SK-N-SH (cell line): Measurements from ENCODE around the gene SLAMF8. TPM values are rescaled to one million over a fixed set of nuclear protein-coding genes. Genes with fewer than 3 reads are reported as not detected.

Experiments used
- CHD2 ChIP-seq: fragments of 150-350 bp; IDR thresholded peaks from 2 replicates; pipeline ENCODE4 v1.6.1; 2018; ENCODE audit warnings: low read length; ENCODE audit not compliant: partially characterized antibody
- ELF1 ChIP-seq: IDR thresholded peaks from 2 replicates; pipeline ENCODE4 v1.4.0; 2012
- EP300 ChIP-seq, 2 experiments: IDR thresholded peaks; 2 replicates each; pipeline versions ENCODE4 v1.4.0 to v1.6.1; 2012; ENCODE audit warnings: borderline replicate concordance in 1 of 2, low read depth in 1 of 2, low read length in 1 of 2
- FOSL2 ChIP-seq: IDR thresholded peaks from 2 replicates; pipeline ENCODE4 v1.4.0; 2012; ENCODE audit warnings: low read depth, mild to moderate bottlenecking, moderate library complexity, borderline replicate concordance
- FOXJ3 ChIP-seq: sonication (generic); formaldehyde crosslinking; IDR thresholded peaks from 2 replicates; pipeline ENCODE4 v1.5.1; 2020; ENCODE audit warnings: mild to moderate bottlenecking, missing genetic modification reagents
- FOXM1 ChIP-seq: IDR thresholded peaks from 2 replicates; pipeline ENCODE4 v1.4.0; 2012; ENCODE audit warnings: low read depth, mild to moderate bottlenecking
- GABPA ChIP-seq: IDR thresholded peaks from 2 replicates; pipeline ENCODE4 v1.4.0; 2012; ENCODE audit warnings: low read depth, mild to moderate bottlenecking
- MEF2A ChIP-seq: IDR thresholded peaks from 2 replicates; pipeline ENCODE4 v1.4.0; 2012; ENCODE audit warnings: low read depth, borderline replicate concordance
- MXI1 ChIP-seq: IDR thresholded peaks from 2 replicates; pipeline ENCODE4 v1.6.1; 2012; ENCODE audit warnings: mild to moderate bottlenecking, low read depth, low read length, improper control_type of control experiment
- NFIC ChIP-seq: IDR thresholded peaks from 2 replicates; pipeline ENCODE4 v1.4.0; 2012; ENCODE audit warnings: borderline replicate concordance
- POLR2AphosphoS5 ChIP-seq: IDR thresholded peaks from 2 replicates; pipeline ENCODE4 v1.6.1; 2012; ENCODE audit warnings: low read depth, low read length
- RAD21 ChIP-seq: IDR thresholded peaks from 2 replicates; pipeline ENCODE4 v1.6.1; 2012; ENCODE audit warnings: mild to moderate bottlenecking, low read length
- RCOR1 ChIP-seq: fragments of 150-350 bp; IDR thresholded peaks from 2 replicates; pipeline ENCODE4 v1.6.1; 2017; ENCODE audit warnings: antibody characterized with exemption, low read length
- RFX5 ChIP-seq: IDR thresholded peaks from 2 replicates; pipeline ENCODE4 v1.6.1; 2012; ENCODE audit warnings: mild to moderate bottlenecking, improper control_type of control experiment, low read length
- RXRA ChIP-seq: IDR thresholded peaks from 2 replicates; pipeline ENCODE4 v1.4.0; 2012; ENCODE audit warnings: low read depth, mild to moderate bottlenecking, borderline replicate concordance
- SIN3A ChIP-seq: IDR thresholded peaks from 2 replicates; pipeline ENCODE4 v1.6.1; 2012; ENCODE audit warnings: low read depth, mild to moderate bottlenecking, low read length, moderate library complexity, borderline replicate concordance
- SMC3 ChIP-seq: IDR thresholded peaks from 2 replicates; pipeline ENCODE4 v1.6.1; 2012; ENCODE audit warnings: low read depth, low read length, improper control_type of control experiment
- TAF1 ChIP-seq: IDR thresholded peaks from 2 replicates; pipeline ENCODE4 v1.6.1; 2012; ENCODE audit warnings: low read depth, mild to moderate bottlenecking, low read length, moderate library complexity, borderline replicate concordance
- TCF12 ChIP-seq: IDR thresholded peaks from 2 replicates; pipeline ENCODE4 v1.4.0; 2012
- TEAD4 ChIP-seq: IDR thresholded peaks from 2 replicates; pipeline ENCODE4 v1.4.0; 2012; ENCODE audit warnings: mild to moderate bottlenecking, borderline replicate concordance; ENCODE audit not compliant: insufficient read depth
- YY1 ChIP-seq: IDR thresholded peaks from 2 replicates; pipeline ENCODE4 v1.4.0; 2012; ENCODE audit warnings: low read depth, mild to moderate bottlenecking
- polyA plus RNA-seq, 3 experiments: library from polyadenylated mRNA; depleted of rRNA; stranded (reverse); fragments of >200 nt; gene quantifications; 2 replicates each; pipeline ENCODE4 v1.2.3, GENCODE V29; 2012
- TF ChIP-seq, protein P1 (sequence below): IDR thresholded peaks from 2 replicates; pipeline ENCODE4; 2012
- TF ChIP-seq, protein P2 (sequence below): IDR thresholded peaks from 2 replicates; pipeline ENCODE4 v1.4.0; 2012; ENCODE audit warnings: low read depth, borderline replicate concordance
- TF ChIP-seq, protein P3 (sequence below): IDR thresholded peaks from 2 replicates; pipeline ENCODE4 v1.4.0; 2012; ENCODE audit warnings: low read depth
- TF ChIP-seq, protein P4 (sequence below): fragments of 150-350 bp; IDR thresholded peaks from 2 replicates; pipeline ENCODE4 v1.6.1; 2017; ENCODE audit warnings: antibody characterized with exemption, low read length, low read depth, borderline replicate concordance

The SLAMF8 gene
- polyA plus RNA-seq, 1 of the 3 experiments (the other 2 are of a cell fraction) = not detected

DNA sequence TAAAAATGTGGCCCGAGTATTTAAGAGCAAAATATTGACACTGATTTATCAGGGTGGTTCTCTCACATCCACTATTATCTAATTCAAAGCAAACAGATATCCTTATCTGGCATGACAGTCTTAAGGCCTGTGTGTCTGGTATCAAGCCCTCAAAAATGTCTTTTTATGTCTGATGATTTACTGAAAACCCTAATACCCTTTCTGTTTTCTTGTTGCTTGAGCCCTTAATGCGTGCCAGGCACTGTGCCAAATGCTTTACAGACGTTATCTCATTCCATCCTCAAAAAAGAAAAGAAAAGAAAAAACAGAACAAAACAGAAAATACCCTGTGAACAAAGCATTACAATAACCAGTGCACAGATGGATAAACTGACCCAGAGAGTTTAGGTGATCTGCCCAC, 40.2 kb upstream of the SLAMF8 start (continued):
- TF ChIP-seq, protein P1, sequence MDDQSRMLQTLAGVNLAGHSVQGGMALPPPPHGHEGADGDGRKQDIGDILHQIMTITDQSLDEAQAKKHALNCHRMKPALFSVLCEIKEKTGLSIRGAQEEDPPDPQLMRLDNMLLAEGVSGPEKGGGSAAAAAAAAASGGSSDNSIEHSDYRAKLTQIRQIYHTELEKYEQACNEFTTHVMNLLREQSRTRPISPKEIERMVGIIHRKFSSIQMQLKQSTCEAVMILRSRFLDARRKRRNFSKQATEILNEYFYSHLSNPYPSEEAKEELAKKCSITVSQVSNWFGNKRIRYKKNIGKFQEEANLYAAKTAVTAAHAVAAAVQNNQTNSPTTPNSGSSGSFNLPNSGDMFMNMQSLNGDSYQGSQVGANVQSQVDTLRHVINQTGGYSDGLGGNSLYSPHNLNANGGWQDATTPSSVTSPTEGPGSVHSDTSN = no peak
- no peak for TF ChIP-seq SIN3A
- no peak for TF ChIP-seq ELF1
- TF ChIP-seq RAD21 = no peak
- TF ChIP-seq EP300 (IDR thresholded peaks at IDR 0.05; ENCODE audit: borderline replicate concordance in 1 of 2, low read depth in 1 of 2, low read length in 1 of 2) = peak in 1 of 2 experiments; percentile 60; a peak in 1 of 4 replicates
- TF ChIP-seq YY1 = no peak
- no peak for TF ChIP-seq TAF1
- TF ChIP-seq FOXJ3 (CRISPR knock-in tag) = no peak; the same call in 1 of the 2 replicates
- TF ChIP-seq POLR2AphosphoS5 = no peak
- no peak for TF ChIP-seq MXI1
- TF ChIP-seq TEAD4 = no peak
- no peak for TF ChIP-seq MEF2A
- TF ChIP-seq RFX5 = no peak
- TF ChIP-seq NFIC = no peak; the same call in 1 of the 2 replicates
- no peak for TF ChIP-seq FOSL2
- TF ChIP-seq CHD2 = peak; percentile 17
- TF ChIP-seq GABPA = no peak
- TF ChIP-seq TCF12 = peak; percentile 35
- TF ChIP-seq SMC3 = no peak
- TF ChIP-seq RCOR1 = no peak
- TF ChIP-seq FOXM1 = no peak
- TF ChIP-seq, protein P2, sequence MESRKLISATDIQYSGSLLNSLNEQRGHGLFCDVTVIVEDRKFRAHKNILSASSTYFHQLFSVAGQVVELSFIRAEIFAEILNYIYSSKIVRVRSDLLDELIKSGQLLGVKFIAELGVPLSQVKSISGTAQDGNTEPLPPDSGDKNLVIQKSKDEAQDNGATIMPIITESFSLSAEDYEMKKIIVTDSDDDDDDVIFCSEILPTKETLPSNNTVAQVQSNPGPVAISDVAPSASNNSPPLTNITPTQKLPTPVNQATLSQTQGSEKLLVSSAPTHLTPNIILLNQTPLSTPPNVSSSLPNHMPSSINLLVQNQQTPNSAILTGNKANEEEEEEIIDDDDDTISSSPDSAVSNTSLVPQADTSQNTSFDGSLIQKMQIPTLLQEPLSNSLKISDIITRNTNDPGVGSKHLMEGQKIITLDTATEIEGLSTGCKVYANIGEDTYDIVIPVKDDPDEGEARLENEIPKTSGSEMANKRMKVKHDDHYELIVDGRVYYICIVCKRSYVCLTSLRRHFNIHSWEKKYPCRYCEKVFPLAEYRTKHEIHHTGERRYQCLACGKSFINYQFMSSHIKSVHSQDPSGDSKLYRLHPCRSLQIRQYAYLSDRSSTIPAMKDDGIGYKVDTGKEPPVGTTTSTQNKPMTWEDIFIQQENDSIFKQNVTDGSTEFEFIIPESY = no peak
- TF ChIP-seq, protein P3, sequence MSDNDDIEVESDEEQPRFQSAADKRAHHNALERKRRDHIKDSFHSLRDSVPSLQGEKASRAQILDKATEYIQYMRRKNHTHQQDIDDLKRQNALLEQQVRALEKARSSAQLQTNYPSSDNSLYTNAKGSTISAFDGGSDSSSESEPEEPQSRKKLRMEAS = no peak
- TF ChIP-seq RXRA = no peak
- TF ChIP-seq, protein P4, sequence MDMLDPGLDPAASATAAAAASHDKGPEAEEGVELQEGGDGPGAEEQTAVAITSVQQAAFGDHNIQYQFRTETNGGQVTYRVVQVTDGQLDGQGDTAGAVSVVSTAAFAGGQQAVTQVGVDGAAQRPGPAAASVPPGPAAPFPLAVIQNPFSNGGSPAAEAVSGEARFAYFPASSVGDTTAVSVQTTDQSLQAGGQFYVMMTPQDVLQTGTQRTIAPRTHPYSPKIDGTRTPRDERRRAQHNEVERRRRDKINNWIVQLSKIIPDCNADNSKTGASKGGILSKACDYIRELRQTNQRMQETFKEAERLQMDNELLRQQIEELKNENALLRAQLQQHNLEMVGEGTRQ = no peak
